Natural killer cell treated with Interleukin-12 subunit alpha and Interleukin-12 subunit beta and Interleukin-15 and Interleukin-18, amount 100 ng/mL, for 72 hours (primary cell): ENCODE data around the gene NLGN2. TPM values are rescaled to one million over a fixed set of nuclear protein-coding genes. Genes with fewer than 3 reads are reported as not detected.

Source experiments
- ATAC-seq, 2 donors: fragments of 150-1000 bp; cut with Tn5 transposase in 1 of 2; sonication (Bioruptor Pico), chemical (Tn5 transposase) in 1 of 2; 2 replicates each; pipeline ENCODE4 v1.10.0; 2021
- DNase-seq: peaks from one replicate; pipeline ENCODE4 v3.0.0; 2022; ENCODE audit warnings: low spot score
- H3K27ac Mint-ChIP-seq, 2 donors: 1 replicate in 1 of 2; 2 replicates in 1 of 2; pipeline ENCODE4 v1.8.0; 2022; ENCODE audit warnings: mixed read lengths in 2 of 2, mild to moderate bottlenecking in 1 of 2, moderate library complexity in 1 of 2
- H3K27me3 Mint-ChIP-seq, 2 donors: 1 replicate in 1 of 2; 2 replicates in 1 of 2; pipeline ENCODE4 v1.8.0; 2022; ENCODE audit warnings: mixed read lengths in 2 of 2
- H3K36me3 Mint-ChIP-seq: one replicate; pipeline ENCODE4 v1.8.0; 2022; ENCODE audit warnings: mixed read lengths
- H3K4me1 Mint-ChIP-seq, 2 donors: 1 replicate in 1 of 2; 2 replicates in 1 of 2; pipeline ENCODE4 v1.8.0; 2022; ENCODE audit warnings: low read depth in 2 of 2, mixed read lengths in 2 of 2, mild to moderate bottlenecking in 1 of 2
- H3K4me3 Mint-ChIP-seq: one replicate; pipeline ENCODE4 v1.8.0; 2022; ENCODE audit warnings: mixed read lengths
- H3K9me3 Mint-ChIP-seq: 2 replicates; pipeline ENCODE4 v1.8.0; 2022; ENCODE audit warnings: mixed read lengths
- total RNA-seq, 2 donors: library from RNA; stranded (reverse); gene quantifications; one replicate each; pipeline ENCODE4 v1.2.3, GENCODE V29; 2022

NLGN2 gene
- total RNA-seq, 2 donors from 2014 or later: 2.3 to 7.7 TPM

DNA sequence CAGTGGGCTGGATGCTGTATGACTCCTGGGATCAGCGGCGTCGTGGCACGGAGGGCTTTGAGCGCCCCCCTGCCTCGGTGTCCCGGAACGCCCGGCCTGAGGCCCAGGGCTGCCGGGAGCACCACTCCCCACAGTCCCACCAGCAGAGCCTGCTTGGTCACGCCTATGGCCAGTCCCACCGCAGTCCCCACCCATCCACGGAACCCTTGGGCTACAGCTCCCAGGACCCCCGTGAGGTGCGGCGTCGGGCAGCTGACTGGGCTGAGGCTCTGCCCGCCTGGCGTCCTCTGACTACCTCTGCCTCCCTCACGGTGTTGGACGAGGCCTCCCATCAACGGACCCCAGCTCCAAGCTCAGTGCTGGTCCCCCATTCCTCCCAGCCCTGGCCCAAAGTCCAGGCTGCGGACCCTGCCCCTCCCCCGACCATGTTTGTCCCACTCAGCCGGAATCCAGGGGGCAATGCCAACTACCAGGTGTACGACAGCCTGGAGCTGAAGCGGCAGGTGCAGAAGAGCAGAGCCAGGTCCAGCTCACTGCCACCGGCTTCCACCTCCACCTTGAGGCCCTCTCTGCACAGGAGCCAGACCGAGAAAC, 19.3 kb downstream of the NLGN2 start:
- DNase-seq: no peak
- Mint-ChIP-seq H3K27me3 (no peaks in the 10 kb centered on the region), H3K4me1 (no peaks in the 10 kb centered on the region), H3K27ac (no peak overlapping the region), H3K9me3 (no peaks in the 10 kb centered on the region), H3K4me3 (no peak overlapping the region), H3K36me3 (no peaks in the 10 kb centered on the region)
- ATAC-seq: no peak

DNA sequence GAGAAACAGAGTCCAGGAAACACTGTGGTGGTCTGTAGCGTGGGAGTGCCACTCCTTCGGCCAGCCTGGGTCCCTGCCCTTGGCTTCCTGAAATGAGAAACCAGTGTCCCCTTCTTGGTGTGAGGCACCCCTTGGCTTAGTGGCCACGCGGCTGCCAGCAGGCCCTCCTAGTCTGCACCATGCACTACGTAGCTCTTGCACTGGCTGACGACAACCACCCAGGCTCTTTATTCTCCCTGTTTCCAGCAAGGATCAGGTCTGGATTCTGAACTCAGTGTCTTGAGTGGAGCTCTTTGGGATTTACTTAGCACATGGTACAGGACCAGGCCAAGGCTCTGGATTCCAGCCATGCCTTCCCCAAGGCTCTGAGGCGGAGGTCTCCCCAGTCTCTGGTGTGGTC, 19.9 kb downstream of the NLGN2 start:
- no peaks in the 10 kb centered on the region for H3K36me3 Mint-ChIP-seq
- ATAC-seq (no peak), DNase-seq (no peak)
- no peaks in the 10 kb centered on the region for H3K9me3 Mint-ChIP-seq
- H3K4me3 Mint-ChIP-seq: no peak overlapping the region
- H3K27me3 Mint-ChIP-seq: no peaks in the 10 kb centered on the region
- H3K4me1 Mint-ChIP-seq: no peaks in the 10 kb centered on the region
- H3K27ac Mint-ChIP-seq: no peak overlapping the region

DNA sequence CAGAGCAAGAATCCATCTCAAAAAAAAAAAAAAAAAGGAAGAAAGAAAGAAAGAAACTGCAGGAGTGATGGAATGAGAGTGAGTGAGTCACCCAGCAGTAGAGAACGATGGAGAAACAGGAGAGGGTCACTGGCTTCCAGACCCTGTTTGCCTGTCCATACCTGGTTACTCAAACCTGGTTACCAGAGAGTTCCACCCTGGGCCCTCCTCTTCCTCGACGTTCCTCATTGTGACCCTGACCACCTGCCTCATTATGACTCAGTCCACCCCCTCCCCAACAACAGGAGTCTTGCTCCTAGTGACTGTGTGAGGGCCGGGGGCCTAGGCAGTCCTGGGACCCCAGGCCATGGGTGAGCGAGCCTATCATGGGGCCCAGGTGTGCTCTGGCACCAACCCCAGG, 20.9 kb downstream of the NLGN2 start, which contains the start of gene SPEM3:
Gene SPEM3 (plus strand): TSS at position 301 of the 400 bp plus-strand sequence. CDS start 46 bp downstream, at position 347.
- Mint-ChIP-seq H3K27ac (no peak within 1 kb of the TSS), H3K4me3 (no peak within 1 kb of the TSS), H3K9me3 (no peaks in the 10 kb centered on the region), H3K27me3 (no peaks in the 10 kb centered on the region), H3K4me1 (no peaks in the 10 kb centered on the region), H3K36me3 (no peaks in the 10 kb centered on the region)
- ATAC-seq (no peak), DNase-seq (no peak)

DNA sequence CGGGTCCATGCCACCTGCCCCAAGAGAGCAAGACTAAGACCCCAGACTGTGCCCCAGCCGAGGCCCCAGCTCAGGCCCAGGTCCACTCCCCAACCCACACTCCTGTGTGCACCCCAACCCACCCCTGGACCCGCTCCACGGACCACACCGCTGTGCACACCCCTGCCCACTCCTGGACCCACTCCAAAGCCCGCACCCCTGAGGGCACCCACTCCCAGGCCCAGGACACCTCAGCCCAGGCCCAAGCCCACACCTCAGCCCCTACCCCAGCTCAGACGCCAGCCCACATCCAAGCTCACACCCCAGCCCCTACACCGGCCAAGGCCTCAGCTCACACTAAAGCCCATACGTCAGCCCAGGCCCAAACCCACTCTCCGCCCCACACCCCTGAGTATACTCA, 22.1 kb downstream of the NLGN2 start:
- ATAC-seq: peak; percentile 18 to 49
- no peak for DNase-seq
- H3K27ac Mint-ChIP-seq: no peak overlapping the region
- H3K4me1 Mint-ChIP-seq: no peaks in the 10 kb centered on the region
- no peaks in the 10 kb centered on the region for H3K27me3 Mint-ChIP-seq
- H3K4me3 Mint-ChIP-seq: no peak overlapping the region
- no peaks in the 10 kb centered on the region for H3K9me3 Mint-ChIP-seq
- no peaks in the 10 kb centered on the region for H3K36me3 Mint-ChIP-seq

DNA sequence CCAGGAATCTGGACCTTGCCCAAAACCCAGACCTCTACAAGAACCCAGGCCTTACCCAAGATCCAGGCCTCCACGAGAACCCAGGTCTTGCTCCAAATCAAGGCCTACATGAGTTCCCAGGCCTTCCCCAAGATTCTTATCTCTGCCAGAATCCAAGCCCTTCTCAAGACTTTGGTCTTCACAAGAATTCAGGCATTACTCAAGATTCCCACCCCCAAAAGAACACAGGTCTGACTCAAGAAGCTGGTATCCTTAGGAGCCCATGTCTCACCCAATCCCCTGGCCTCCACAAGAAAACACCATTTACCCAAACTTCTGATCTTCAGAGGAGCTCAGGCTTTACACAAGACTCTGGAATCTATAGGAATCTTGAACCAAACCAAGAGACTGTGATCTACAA, 23.6 kb downstream of the NLGN2 start:
- H3K4me1 Mint-ChIP-seq: peaks cover 8 to 9% of the 10 kb centered on the region in 2 donors
- no peaks in the 10 kb centered on the region for H3K9me3 Mint-ChIP-seq
- no peak overlapping the region for H3K27ac Mint-ChIP-seq
- ATAC-seq: no peak
- no peaks in the 10 kb centered on the region for H3K36me3 Mint-ChIP-seq
- no peaks in the 10 kb centered on the region for H3K27me3 Mint-ChIP-seq
- no peak for DNase-seq
- H3K4me3 Mint-ChIP-seq: no peak overlapping the region

DNA sequence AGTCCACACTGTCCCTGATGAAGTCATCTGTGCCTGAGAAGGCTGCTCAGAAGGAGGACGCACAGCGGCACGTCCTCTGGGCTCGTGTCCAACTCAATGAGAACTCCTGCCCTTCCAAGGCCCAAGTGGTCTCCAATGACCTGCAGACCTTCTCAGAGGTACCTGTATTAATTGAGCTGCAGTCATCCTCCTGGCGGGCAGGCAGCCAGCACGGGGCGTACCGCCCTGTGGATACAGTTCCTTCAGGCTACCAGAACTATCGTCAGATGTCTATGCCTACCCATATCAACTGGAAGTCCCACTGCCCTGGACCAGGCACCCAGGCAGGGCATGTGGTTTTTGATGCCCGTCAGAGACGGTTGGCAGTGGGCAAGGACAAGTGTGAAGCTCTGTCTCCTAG, 24.7 kb downstream of the NLGN2 start:
- no peak overlapping the region for H3K27ac Mint-ChIP-seq
- H3K36me3 Mint-ChIP-seq: no peaks in the 10 kb centered on the region
- H3K27me3 Mint-ChIP-seq: no peaks in the 10 kb centered on the region
- no peak for DNase-seq
- H3K4me1 Mint-ChIP-seq: peaks cover 10 to 15% of the 10 kb centered on the region in 2 donors
- no peak overlapping the region for H3K4me3 Mint-ChIP-seq
- no peak for ATAC-seq
- no peaks in the 10 kb centered on the region for H3K9me3 Mint-ChIP-seq

DNA sequence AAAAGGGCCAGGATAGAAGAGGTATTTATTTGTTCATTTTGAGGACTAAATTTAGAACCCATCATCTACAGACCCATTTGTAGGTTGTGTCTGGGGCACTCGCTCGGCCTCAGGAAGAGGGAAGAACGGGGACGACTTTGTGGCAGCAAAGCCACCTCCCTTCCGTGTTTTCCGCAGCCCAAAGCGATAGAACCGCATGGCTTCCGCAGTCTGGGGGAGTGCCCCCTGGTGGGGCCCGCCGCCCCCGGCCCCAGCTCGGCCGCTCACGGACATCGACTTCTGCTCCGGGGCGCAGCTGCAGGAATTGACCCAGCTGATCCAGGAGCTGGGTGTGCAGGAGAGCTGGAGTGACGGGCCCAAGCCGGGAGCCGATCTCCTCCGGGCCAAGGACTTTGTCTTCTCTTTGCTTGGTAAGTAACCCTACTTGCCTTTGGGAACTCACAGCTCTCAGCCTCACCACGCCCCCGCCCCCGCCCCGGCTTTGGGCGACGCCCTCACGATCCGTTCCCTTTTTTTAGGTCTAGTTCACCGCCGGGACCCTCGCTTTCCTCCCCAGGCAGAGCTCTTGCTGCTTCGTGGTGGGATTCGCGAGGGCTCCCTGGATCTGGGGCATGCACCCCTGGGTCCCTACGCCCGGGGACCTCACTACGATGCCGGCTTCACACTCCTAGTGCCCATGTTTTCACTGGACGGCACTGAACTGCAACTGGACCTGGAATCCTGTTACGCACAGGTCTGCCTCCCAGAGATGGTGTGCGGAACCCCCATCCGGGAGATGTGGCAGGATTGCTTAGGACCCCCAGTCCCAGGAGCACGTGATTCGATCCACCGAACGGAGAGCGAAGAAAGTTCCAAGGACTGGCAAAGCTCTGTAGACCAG, 28.3 kb downstream of the NLGN2 start:
- Mint-ChIP-seq H3K9me3 (no peaks in the 10 kb centered on the region), H3K4me1 (peaks cover 32 to 36% of the 10 kb centered on the region in 2 donors), H3K36me3 (no peaks in the 10 kb centered on the region), H3K27ac (peak overlapping the region; percentile 86 to 88), H3K4me3 (peak overlapping the region; percentile 94), H3K27me3 (peaks cover 11 to 13% of the 10 kb centered on the region in 2 donors)
- no peak for DNase-seq
- peak; percentile 48 to 59 for ATAC-seq

DNA sequence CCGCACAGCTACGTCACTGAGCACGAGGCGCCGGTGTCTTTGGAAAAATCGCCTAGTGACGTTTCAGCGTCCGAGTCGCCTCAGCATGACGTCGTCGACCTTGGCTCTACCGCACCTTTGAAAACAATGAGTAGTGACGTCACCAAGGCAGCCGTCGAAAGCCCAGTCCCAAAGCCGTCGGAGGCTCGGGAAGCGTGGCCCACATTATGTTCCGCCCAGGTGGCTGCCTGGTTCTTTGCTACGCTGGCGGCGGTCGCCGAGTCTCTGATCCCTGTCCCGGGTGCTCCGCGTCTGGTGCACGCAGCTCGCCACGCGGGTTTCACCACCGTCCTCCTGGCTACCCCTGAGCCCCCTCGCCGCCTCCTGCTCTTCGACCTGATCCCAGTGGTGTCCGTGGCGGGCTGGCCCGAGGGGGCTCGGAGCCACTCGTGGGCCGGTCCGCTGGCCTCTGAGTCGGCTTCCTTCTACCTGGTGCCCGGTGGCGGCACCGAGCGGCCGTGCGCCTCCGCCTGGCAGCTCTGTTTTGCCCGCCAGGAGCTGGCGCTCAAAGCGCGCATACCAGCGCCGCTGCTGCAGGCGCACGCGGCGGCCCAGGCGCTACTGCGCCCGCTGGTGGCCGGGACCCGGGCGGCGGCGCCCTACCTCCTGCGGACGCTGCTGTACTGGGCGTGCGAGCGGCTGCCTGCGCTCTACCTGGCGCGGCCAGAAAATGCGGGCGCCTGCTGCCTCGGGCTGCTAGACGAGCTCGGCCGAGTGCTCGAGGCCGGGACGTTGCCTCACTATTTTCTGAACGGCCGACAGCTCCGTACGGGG, 29.1 kb downstream of the NLGN2 start:
- Mint-ChIP-seq H3K36me3 (no peaks in the 10 kb centered on the region), H3K4me1 (peaks cover 32 to 36% of the 10 kb centered on the region in 2 donors), H3K27me3 (peaks cover 13% of the 10 kb centered on the region in 2 donors), H3K27ac (peak overlapping the region in 1 of 2 donors; percentile 86), H3K4me3 (peak overlapping the region; percentile 94), H3K9me3 (no peaks in the 10 kb centered on the region)
- peak; percentile 86 for DNase-seq
- ATAC-seq: peak; percentile 82 to 83

DNA sequence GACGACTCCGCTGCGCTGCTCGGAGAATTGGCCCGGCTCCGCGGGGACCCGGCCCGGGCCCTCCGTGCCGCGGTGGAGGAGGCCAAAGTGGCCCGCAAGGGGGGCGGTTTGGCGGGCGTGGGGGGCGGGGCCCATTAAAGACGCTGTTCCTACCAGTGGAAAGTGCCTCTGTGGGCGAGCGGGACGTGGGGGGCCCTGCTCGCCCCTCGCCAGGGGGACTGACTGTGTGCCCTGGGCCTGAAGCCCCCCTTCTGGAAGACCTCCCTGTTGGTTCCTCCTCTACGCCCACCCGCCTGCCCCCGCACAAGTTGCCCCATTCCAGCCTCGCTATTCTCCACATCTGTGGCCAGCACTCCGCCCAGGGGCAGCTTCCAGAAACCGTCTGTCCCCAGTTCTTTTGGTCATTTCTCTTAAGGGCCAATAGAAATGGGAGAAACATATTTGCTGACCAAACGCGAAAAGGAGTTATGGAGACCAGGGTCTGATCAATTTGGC, 29.8 kb downstream of the NLGN2 start:
- Mint-ChIP-seq H3K4me1 (peaks cover 33 to 36% of the 10 kb centered on the region in 2 donors), H3K4me3 (peak overlapping the region; percentile 80)
- ATAC-seq: no peak

DNA sequence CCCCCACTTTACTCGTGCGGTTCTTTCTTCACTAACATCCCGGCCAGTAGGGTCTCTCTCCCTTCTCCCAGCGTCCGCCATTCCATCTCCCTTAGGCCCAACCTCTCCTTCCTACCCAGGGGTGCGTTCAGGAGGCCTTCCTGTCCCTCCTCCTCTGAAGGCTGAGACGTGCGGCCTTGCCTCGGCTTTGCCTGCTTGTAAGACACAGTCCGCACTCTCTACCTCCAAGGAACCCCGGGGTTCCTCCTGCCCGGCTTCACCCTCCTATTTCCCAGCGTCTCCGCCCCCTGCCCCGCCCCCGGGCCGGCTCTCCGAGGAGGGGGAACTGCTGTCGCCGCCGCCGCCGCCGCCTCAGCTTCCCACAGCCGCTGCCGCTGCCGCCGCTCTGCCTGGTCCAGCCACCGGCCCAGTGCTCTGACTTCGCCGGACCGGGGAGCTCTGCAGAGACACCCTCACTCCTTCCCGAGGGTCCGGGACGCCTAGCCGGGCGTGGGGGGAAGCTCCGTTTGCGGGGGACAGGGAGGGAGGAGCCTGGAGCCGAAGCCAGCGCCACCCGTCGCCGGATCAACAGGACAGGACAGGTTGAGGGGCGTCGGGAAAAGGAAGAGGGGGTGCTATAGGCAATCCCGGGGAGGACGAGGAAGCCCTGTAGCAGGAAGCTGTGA, 30.4 kb downstream of the NLGN2 start:
- Mint-ChIP-seq H3K4me1 (peaks cover 34 to 36% of the 10 kb centered on the region in 2 donors), H3K27ac (peak overlapping the region in 1 of 2 donors; percentile 39), H3K36me3 (no peaks in the 10 kb centered on the region), H3K4me3 (peak overlapping the region; percentile 80), H3K9me3 (no peaks in the 10 kb centered on the region), H3K27me3 (peaks cover 20 to 22% of the 10 kb centered on the region in 2 donors)
- ATAC-seq: no peak
- no peak for DNase-seq

More for the DNA sequence above, 29.8 kb downstream of the NLGN2 start:
- H3K36me3 Mint-ChIP-seq: no peaks in the 10 kb centered on the region
- no peak for DNase-seq
- no peaks in the 10 kb centered on the region for H3K9me3 Mint-ChIP-seq
- H3K27ac Mint-ChIP-seq: peak overlapping the region in 1 of 2 donors; percentile 18
- H3K27me3 Mint-ChIP-seq: peaks cover 18 to 20% of the 10 kb centered on the region in 2 donors

DNA sequence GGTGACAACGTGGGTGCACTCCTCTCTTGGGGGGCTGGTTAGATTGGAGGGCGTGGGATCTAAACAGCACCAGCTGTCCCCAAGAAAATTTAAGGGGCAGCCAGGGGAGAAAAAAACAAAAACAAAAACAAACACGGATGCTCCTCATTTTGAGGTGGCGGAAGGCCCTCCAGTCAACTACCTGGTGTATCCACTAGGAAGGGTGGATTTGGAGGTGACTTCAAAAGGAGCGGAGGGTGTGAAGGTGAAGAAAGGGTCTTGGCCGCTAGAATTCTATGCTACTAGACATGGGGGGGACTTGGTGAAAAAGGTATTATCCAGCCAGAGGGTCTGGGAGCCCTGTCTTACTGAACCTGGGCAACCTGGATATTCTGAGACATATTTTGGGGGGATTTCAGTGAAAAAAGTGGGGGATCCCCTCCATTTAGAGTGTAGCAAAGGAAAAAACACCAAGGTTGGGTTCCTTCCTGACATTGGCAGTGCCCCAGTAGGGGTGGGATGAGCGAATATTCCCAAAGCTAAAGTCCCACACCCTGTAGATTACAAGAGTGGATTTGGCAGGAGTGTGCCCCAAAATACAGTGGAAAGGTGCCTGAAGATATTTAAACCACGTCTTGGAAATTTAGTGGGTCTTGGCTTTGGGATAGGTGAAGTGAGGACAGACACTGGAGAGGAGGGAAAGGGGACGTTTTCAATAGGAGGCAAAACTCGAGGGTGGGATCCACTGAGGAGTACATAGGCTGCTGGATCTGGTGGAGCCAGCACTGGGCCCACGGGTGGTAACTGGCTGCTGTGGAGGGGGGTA, 31.2 kb downstream of the NLGN2 start:
- Mint-ChIP-seq H3K4me1 (peaks cover 34 to 36% of the 10 kb centered on the region in 2 donors), H3K27ac (peak overlapping the region in 1 of 2 donors; percentile 39)

DNA sequence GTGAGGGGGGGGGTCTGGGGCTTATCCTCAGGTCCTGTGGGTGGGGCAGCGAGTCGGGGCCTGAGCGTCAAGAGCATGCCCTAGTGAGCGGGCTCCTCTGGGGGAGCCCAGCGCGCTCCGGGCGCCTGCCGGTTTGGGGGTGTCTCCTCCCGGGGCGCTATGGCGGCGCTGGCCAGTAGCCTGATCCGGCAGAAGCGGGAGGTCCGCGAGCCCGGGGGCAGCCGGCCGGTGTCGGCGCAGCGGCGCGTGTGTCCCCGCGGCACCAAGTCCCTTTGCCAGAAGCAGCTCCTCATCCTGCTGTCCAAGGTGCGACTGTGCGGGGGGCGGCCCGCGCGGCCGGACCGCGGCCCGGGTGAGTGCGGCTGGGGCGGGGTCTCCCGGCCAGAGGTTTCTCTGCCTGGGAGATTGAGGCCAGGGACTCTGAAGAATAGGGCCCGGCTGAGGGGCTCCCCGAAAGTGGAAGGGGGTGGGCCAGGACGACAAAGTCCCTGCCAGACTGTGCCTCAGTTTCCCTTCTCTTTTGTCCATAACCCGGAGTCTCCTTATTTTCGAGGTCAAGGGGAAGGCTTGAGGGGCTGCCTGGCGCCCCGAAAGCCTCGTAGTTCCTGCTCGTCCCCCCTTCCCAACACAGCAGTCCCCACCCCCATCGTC, 31.9 kb downstream of the NLGN2 start, which contains the start of gene FGF11:
Gene FGF11 (plus strand): TSS at position 51 of the 651 bp plus-strand sequence. CDS start 109 bp downstream, at position 160.
- DNase-seq: no peak
- peak within 1 kb of the TSS in 1 of 2 donors; percentile 68 for H3K27ac Mint-ChIP-seq
- ATAC-seq: no peak
- peaks cover 34 to 36% of the 10 kb centered on the region in 2 donors for H3K4me1 Mint-ChIP-seq
- H3K9me3 Mint-ChIP-seq: no peaks in the 10 kb centered on the region
- H3K4me3 Mint-ChIP-seq: peak within 1 kb of the TSS; percentile 82
- no peaks in the 10 kb centered on the region for H3K36me3 Mint-ChIP-seq
- H3K27me3 Mint-ChIP-seq: peaks cover 32 to 33% of the 10 kb centered on the region in 2 donors

More for the DNA sequence above, 31.2 kb downstream of the NLGN2 start:
- peaks cover 28 to 30% of the 10 kb centered on the region in 2 donors for H3K27me3 Mint-ChIP-seq
- DNase-seq: no peak
- no peaks in the 10 kb centered on the region for H3K36me3 Mint-ChIP-seq
- no peaks in the 10 kb centered on the region for H3K9me3 Mint-ChIP-seq
- no peak for ATAC-seq
- H3K4me3 Mint-ChIP-seq: peak overlapping the region; percentile 50
